B cell (primary cell): ENCODE results near the gene GTF3C5.

Experiments used
- CTCF ChIP-seq: fragments of 200-600 bp; IDR thresholded peaks from one replicate; pipeline ENCODE4 v1.8.0; 2022; ENCODE audit warnings: antibody characterized with exemption, mild to moderate bottlenecking
- EZH2 ChIP-seq: IDR thresholded peaks from 2 replicates; pipeline ENCODE4 v1.6.1; 2012; ENCODE audit warnings: borderline replicate concordance, low read depth, mild to moderate bottlenecking, moderate library complexity, low read length; ENCODE audit not compliant: insufficient read depth, poor library complexity, severe bottlenecking

GRCh38 chr9:132993511-132993939 lies 37.3 kb upstream of the GTF3C5 start:
- no peak for TF ChIP-seq CTCF
- no peak for TF ChIP-seq EZH2
